ENCODE data around the gene D2HGDH.

D2HGDH gene

DNA sequence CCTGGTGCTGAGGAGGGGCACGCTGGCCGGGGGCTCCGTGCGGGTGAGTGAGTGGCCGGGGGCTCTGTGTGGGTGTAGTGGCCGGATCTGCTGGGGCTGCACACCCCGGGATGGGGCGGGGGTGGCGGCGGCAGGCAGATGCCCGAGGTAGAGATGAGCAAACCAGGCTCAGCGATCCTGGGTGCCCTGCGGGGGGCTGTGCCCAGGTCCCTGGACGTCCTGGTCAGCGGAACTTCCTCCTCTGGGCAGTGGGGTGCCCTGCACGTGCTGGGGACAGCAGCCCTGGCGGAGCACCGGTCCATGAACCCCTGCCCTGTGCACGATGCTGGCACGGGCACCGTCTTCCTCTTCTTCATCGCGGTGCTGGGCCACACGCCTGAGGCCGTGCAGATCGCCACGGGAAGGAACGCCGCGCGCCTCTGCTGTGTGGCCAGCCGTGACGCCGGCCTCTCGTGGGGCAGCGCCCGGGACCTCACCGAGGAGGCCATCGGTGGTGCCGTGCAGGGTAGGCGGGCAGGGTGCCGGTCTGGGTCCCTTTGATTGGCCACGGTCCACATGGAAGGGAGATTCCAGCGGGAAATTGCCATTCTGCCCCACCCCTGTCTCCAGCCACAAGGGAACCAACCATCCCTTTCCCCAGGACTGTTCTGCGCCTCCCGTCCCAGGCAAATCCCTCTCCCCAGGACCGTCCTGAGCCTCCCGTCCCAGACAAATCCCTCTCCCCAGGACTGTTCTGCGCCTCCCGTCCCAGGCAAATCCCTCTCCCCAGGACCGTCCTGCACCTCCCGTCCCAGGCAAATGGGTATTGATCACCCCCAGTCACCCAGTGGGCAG, 80.4 kb downstream of the D2HGDH start:
- Histone ChIP-seq H3K9me2 (replicated peaks; ENCODE audit: insufficient read depth, low read length) (no peaks in the 10 kb centered on the region), H3K4me2 (ENCODE audit: low read depth, low read length) (no peak overlapping the region)
- no peak for DNase-seq

GRCh38 chr2:241815477-241816430, 81.3 kb downstream of the D2HGDH start:
- no peaks in the 10 kb centered on the region for H3K9me3 ChIP-seq (replicated peaks; ENCODE audit: insufficient read depth, low read length)
- DNase-seq = no peak
- H3K4me3 ChIP-seq (ENCODE audit: low read length) = no peak overlapping the region
- H3K27me3 ChIP-seq (replicated peaks; ENCODE audit: insufficient read depth, low read length) = peaks cover 82% of the 10 kb centered on the region
- no peaks in the 10 kb centered on the region for H4K20me1 ChIP-seq (ENCODE audit: insufficient read depth, low read length)
- TF ChIP-seq EZH2phosphoT487 (IDR thresholded peaks at IDR 0.05; ENCODE audit: low read length) (no peak), EZH2 (optimal IDR thresholded peaks at IDR 0.05; ENCODE audit: low read depth, low read length) (no peak)
- TF ChIP-seq, protein P1, sequence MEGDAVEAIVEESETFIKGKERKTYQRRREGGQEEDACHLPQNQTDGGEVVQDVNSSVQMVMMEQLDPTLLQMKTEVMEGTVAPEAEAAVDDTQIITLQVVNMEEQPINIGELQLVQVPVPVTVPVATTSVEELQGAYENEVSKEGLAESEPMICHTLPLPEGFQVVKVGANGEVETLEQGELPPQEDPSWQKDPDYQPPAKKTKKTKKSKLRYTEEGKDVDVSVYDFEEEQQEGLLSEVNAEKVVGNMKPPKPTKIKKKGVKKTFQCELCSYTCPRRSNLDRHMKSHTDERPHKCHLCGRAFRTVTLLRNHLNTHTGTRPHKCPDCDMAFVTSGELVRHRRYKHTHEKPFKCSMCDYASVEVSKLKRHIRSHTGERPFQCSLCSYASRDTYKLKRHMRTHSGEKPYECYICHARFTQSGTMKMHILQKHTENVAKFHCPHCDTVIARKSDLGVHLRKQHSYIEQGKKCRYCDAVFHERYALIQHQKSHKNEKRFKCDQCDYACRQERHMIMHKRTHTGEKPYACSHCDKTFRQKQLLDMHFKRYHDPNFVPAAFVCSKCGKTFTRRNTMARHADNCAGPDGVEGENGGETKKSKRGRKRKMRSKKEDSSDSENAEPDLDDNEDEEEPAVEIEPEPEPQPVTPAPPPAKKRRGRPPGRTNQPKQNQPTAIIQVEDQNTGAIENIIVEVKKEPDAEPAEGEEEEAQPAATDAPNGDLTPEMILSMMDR (IDR thresholded peaks at IDR 0.05; ENCODE audit: low read length) = no peak
- H3K79me2 ChIP-seq (ENCODE audit: low read length) = no peaks in the 10 kb centered on the region
- H3K4me1 ChIP-seq (ENCODE audit: low read length) = no peaks in the 10 kb centered on the region
- no peak overlapping the region for H3K9ac ChIP-seq (ENCODE audit: low read length)
- H3K9me2 ChIP-seq (replicated peaks; ENCODE audit: insufficient read depth, low read length) = no peaks in the 10 kb centered on the region
- no peaks in the 10 kb centered on the region for H3K36me3 ChIP-seq (replicated peaks; ENCODE audit: insufficient read depth, low read length)
- H2AFZ ChIP-seq (ENCODE audit: low read length) = no peak overlapping the region
- no peak overlapping the region for H3K4me2 ChIP-seq (ENCODE audit: low read depth, low read length)
- no peaks in the 10 kb centered on the region for H3F3A ChIP-seq (ENCODE audit: insufficient read depth, low read length)
- H3K27ac ChIP-seq (ENCODE audit: low read length) = no peak overlapping the region

More for the DNA sequence above, 80.4 kb downstream of the D2HGDH start:
- Histone ChIP-seq H3K79me2 (ENCODE audit: low read length) (no peaks in the 10 kb centered on the region), H3K4me3 (ENCODE audit: low read length) (no peak overlapping the region), H3K9me3 (replicated peaks; ENCODE audit: insufficient read depth, low read length) (no peaks in the 10 kb centered on the region), H4K20me1 (ENCODE audit: insufficient read depth, low read length) (no peaks in the 10 kb centered on the region), H3K27ac (ENCODE audit: low read length) (no peak overlapping the region), H3K4me1 (ENCODE audit: low read length) (no peaks in the 10 kb centered on the region), H3K27me3 (replicated peaks; ENCODE audit: insufficient read depth, low read length) (peaks cover 77% of the 10 kb centered on the region), H2AFZ (ENCODE audit: low read length) (no peak overlapping the region), H3K9ac (ENCODE audit: low read length) (no peak overlapping the region), H3K36me3 (replicated peaks; ENCODE audit: insufficient read depth, low read length) (no peaks in the 10 kb centered on the region), H3F3A (ENCODE audit: insufficient read depth, low read length) (no peaks in the 10 kb centered on the region)
- TF ChIP-seq EZH2 (optimal IDR thresholded peaks at IDR 0.05; ENCODE audit: low read depth, low read length) (no peak), EZH2phosphoT487 (IDR thresholded peaks at IDR 0.05; ENCODE audit: low read length) (no peak)
- TF ChIP-seq, protein P1 (IDR thresholded peaks at IDR 0.05; ENCODE audit: low read length) = no peak

- DNase-seq = no peak
- no peaks in the 10 kb centered on the region for H3K36me3 ChIP-seq (replicated peaks; ENCODE audit: insufficient read depth, low read length)
- no peaks in the 10 kb centered on the region for H3F3A ChIP-seq (ENCODE audit: insufficient read depth, low read length)
- no peak overlapping the region for H2AFZ ChIP-seq (ENCODE audit: low read length)
- H3K4me1 ChIP-seq (ENCODE audit: low read length) = no peaks in the 10 kb centered on the region
- H3K27ac ChIP-seq (ENCODE audit: low read length) = no peak overlapping the region
- H3K9me2 ChIP-seq (replicated peaks; ENCODE audit: insufficient read depth, low read length) = no peaks in the 10 kb centered on the region
- H3K9ac ChIP-seq (ENCODE audit: low read length) = no peak overlapping the region
- peaks cover 76% of the 10 kb centered on the region for H3K27me3 ChIP-seq (replicated peaks; ENCODE audit: insufficient read depth, low read length)
- no peaks in the 10 kb centered on the region for H3K79me2 ChIP-seq (ENCODE audit: low read length)
- H3K9me3 ChIP-seq (replicated peaks; ENCODE audit: insufficient read depth, low read length) = no peaks in the 10 kb centered on the region
- H3K4me3 ChIP-seq (ENCODE audit: low read length) = no peak overlapping the region
- no peak overlapping the region for H3K4me2 ChIP-seq (ENCODE audit: low read depth, low read length)
- no peak for TF ChIP-seq EZH2 (optimal IDR thresholded peaks at IDR 0.05; ENCODE audit: low read depth, low read length)
- no peak for TF ChIP-seq EZH2phosphoT487 (IDR thresholded peaks at IDR 0.05; ENCODE audit: low read length)
- TF ChIP-seq, protein P1 (IDR thresholded peaks at IDR 0.05; ENCODE audit: low read length) = no peak
- H4K20me1 ChIP-seq (ENCODE audit: insufficient read depth, low read length) = no peaks in the 10 kb centered on the region
Measured at GRCh38 chr2:241816431-241817121, 82.1 kb downstream of the D2HGDH start.
